HCT116 (cell line): ENCODE results near the gene CALML6. TPM values are rescaled to one million over a fixed set of nuclear protein-coding genes. Genes with fewer than 3 reads are reported as not detected.

Experiments
- ATAC-seq: fragments of 200-7000 bp; cut with Tn5 transposase; 2 replicates; pipeline ENCODE4 v1.9.1; 2020; ENCODE audit warnings: mild to moderate bottlenecking, moderate library complexity
- BruUV-seq: library from RNA; stranded (reverse); fragments of 400-500 nt; replicated peaks from 2 replicates; lab custom pipeline; 2021; lab: Mats Ljungman, UMichigan
- CTCF ChIA-PET: fragments of 300-600 bp; sonication (Branson Sonifier 250); formaldehyde crosslinking; loops from one replicate; lab custom pipeline; 2021; ENCODE audit warnings: antibody characterized with exemption; lab: Charles Lee
- POLR2A ChIA-PET: fragments of 300-600, 350-600 bp; sonication (Branson Sonifier 250); formaldehyde crosslinking; loops from one replicate; lab custom pipeline; 2021; ENCODE audit warnings: antibody characterized with exemption; lab: Charles Lee
- RAD21 ChIA-PET, 2 experiments: fragments of 300-600 bp; sonication (Branson Sonifier 250); formaldehyde crosslinking; loops; one replicate each; lab custom pipeline; 2023; ENCODE audit warnings: low total read pairs in 2 of 2; ENCODE audit not compliant: uncharacterized antibody in 2 of 2, unreplicated experiment in 2 of 2, low non-redundant PET in 1 of 2; lab: Charles Lee
- DNase-seq: peaks from one replicate; pipeline ENCODE4 v3.0.0-alpha.2; 2010; ENCODE audit warnings: low read depth, low spot score
- H2AFZ ChIP-seq: fragments of 200-600 bp; shearing (Covaris generic), sonication (generic); 2 replicates; pipeline ENCODE4 v1.6.1; 2017; ENCODE audit warnings: low read depth, mixed run types, mixed read lengths, antibody characterized with exemption, low read length; ENCODE audit not compliant: poor library complexity, severe bottlenecking
- H3K27ac ChIP-seq: 2 replicates; pipeline ENCODE4 v1.5.1; 2012; ENCODE audit warnings: low read depth, low read length
- H3K27me3 ChIP-seq: fragments of 200-600 bp; sonication (generic); 2 replicates; pipeline ENCODE4 v1.6.1; 2016; ENCODE audit warnings: mixed run types, low read length, mixed read lengths; ENCODE audit not compliant: insufficient read depth
- H3K36me3 ChIP-seq, 2 experiments: fragments of 200-500 bp in 1 of 2; fragments of 200-600 bp in 1 of 2; sonication (Bioruptor generic) in 1 of 2; sonication (generic) in 1 of 2; 2 replicates each; pipeline versions ENCODE4 v1.5.1 to v1.6.1; 2014 to 2016; ENCODE audit warnings: low read length in 2 of 2, inconsistent platforms in 1 of 2, mixed read lengths in 1 of 2, mixed run types in 1 of 2; ENCODE audit not compliant: insufficient read depth in 2 of 2, control insufficient read depth in 1 of 2
- H3K4me1 ChIP-seq, 2 experiments: fragments of 200-600 bp in 1 of 2; sonication (generic) in 1 of 2; 2 replicates each; pipeline versions ENCODE4 v1.5.1 to v1.6.1; 2012 to 2017; ENCODE audit warnings: low read length in 2 of 2, inconsistent platforms in 1 of 2, mild to moderate bottlenecking in 1 of 2, mixed read lengths in 1 of 2, mixed run types in 1 of 2, moderate library complexity in 1 of 2; ENCODE audit not compliant: insufficient read depth in 2 of 2, control insufficient read depth in 1 of 2
- H3K4me2 ChIP-seq: fragments of 200-600 bp; sonication (generic); 2 replicates; pipeline ENCODE4 v1.6.1; 2017; ENCODE audit warnings: mixed run types, low read length, mixed read lengths
- H3K4me3 ChIP-seq, 2 experiments: fragments of 200-600 bp in 1 of 2; sonication (generic) in 1 of 2; replicated peaks in 1 of 2; 2 replicates each; pipeline ENCODE4 v1.5.1; 2011 to 2016; ENCODE audit warnings: low read length in 2 of 2, control low read depth in 1 of 2, low read depth in 1 of 2, mild to moderate bottlenecking in 1 of 2, mixed read lengths in 1 of 2, mixed run types in 1 of 2
- H3K79me2 ChIP-seq: fragments of 200-600 bp; sonication (generic); 2 replicates; pipeline ENCODE4 v1.6.1; 2017; ENCODE audit warnings: mild to moderate bottlenecking, mixed run types, low read length, moderate library complexity, mixed read lengths; ENCODE audit not compliant: insufficient read depth
- H3K9ac ChIP-seq: fragments of 200-600 bp; sonication (generic); 2 replicates; pipeline ENCODE4 v1.6.1; 2016; ENCODE audit warnings: low read length, mixed read lengths
- H3K9me2 ChIP-seq: fragments of 200-600 bp; sonication (generic), shearing (Covaris generic); 2 replicates; pipeline ENCODE4 v1.6.1; 2017; ENCODE audit warnings: mixed run types, mild to moderate bottlenecking, moderate library complexity; ENCODE audit not compliant: insufficient read depth
- H3K9me3 ChIP-seq, 2 experiments: fragments of 200-500 bp in 1 of 2; fragments of 200-600 bp in 1 of 2; sonication (Bioruptor generic) in 1 of 2; sonication (generic) in 1 of 2; 2 replicates each; pipeline ENCODE4 v1.6.1; 2014 to 2017; ENCODE audit warnings: low read length in 2 of 2, mixed read lengths in 2 of 2, inconsistent platforms in 1 of 2, low read depth in 1 of 2, mild to moderate bottlenecking in 1 of 2, mixed run types in 1 of 2, moderate library complexity in 1 of 2; ENCODE audit not compliant: control insufficient read depth in 1 of 2, insufficient read depth in 1 of 2
- H4K20me1 ChIP-seq: fragments of 200-600 bp; sonication (generic), shearing (Covaris generic); 2 replicates; pipeline ENCODE4 v1.6.1; 2017; ENCODE audit warnings: mixed run types, mild to moderate bottlenecking, moderate library complexity; ENCODE audit not compliant: insufficient read depth
- ATF3 ChIP-seq: IDR thresholded peaks from 2 replicates; pipeline ENCODE4 v1.6.1; 2012
- CBX3 ChIP-seq: IDR thresholded peaks from 2 replicates; pipeline ENCODE4 v1.6.1; 2012; ENCODE audit warnings: low read depth
- EGR1 ChIP-seq: IDR thresholded peaks from 2 replicates; pipeline ENCODE4 v1.6.1; 2012; ENCODE audit warnings: low read depth
- MAX ChIP-seq: IDR thresholded peaks from 2 replicates; pipeline ENCODE4 v1.6.1; 2012
- POLR2AphosphoS5 ChIP-seq: IDR thresholded peaks from 2 replicates; pipeline ENCODE4 v1.6.1; 2011; ENCODE audit warnings: mild to moderate bottlenecking, low read depth, low read length, moderate library complexity
- REST ChIP-seq: IDR thresholded peaks from 2 replicates; pipeline ENCODE4 v1.6.1; 2012; ENCODE audit warnings: low read depth
- SIN3A ChIP-seq: IDR thresholded peaks from 2 replicates; pipeline ENCODE4 v1.6.1; 2012; ENCODE audit warnings: low read depth
- YY1 ChIP-seq: IDR thresholded peaks from 2 replicates; pipeline ENCODE4 v1.6.1; 2011; ENCODE audit warnings: low read length, low read depth, moderate library complexity, mild to moderate bottlenecking; ENCODE audit not compliant: insufficient replicate concordance; ENCODE audit errors: extremely low read depth
- ZNF274 ChIP-seq: fragments of 200-500 bp; sonication (Bioruptor generic); IDR thresholded peaks from 2 replicates; pipeline ENCODE4 v1.6.1; 2014; ENCODE audit warnings: mild to moderate bottlenecking, low read depth, low read length, inconsistent platforms
- intact Hi-C: fragments of 100-400 bp; cut with micrococcal nuclease; formaldehyde crosslinking; loops from 2 replicates; pipeline ENCODE4 v1.10.0; 2022
- total RNA-seq: library from RNA; stranded (reverse); gene quantifications from one replicate; pipeline ENCODE4 v1.2.1, GENCODE V29; 2021; ENCODE audit not compliant: unreplicated experiment

The CALML6 gene
- total RNA-seq, 1 experiment from 2014 or later: 2.3 TPM

- ChIA-PET POLR2A (interaction anchor here (1.0 kb wide), 1 partner anchor 86 kb away, joined by 4 read pairs; no protein-coding TSS in a partner anchor), CTCF (interaction anchor here (0.9 to 6.7 kb wide), 7 partner anchors 8 to 179 kb away, joined by 3 to 70 read pairs (median 4); no protein-coding TSS in a partner anchor), RAD21 (interaction anchor here (1.0 to 1.6 kb wide), 3 partner anchors 84 to 86 kb away, joined by 3 to 11 read pairs (median 8); no protein-coding TSS in a partner anchor)
- peak overlapping the region; percentile 21; the same call in 1 of the 2 replicates for H3K27ac ChIP-seq
- H3K79me2 ChIP-seq: no peaks in the 10 kb centered on the region
- BruUV-seq: no TSS peak
- H4K20me1 ChIP-seq: no peaks in the 10 kb centered on the region
- ATAC-seq: no peak
- no peaks in the 10 kb centered on the region for H3K9me2 ChIP-seq
- no peak for DNase-seq
- H3K36me3 ChIP-seq: no peaks in the 10 kb centered on the region
- H3K9me3 ChIP-seq: no peaks in the 10 kb centered on the region
- H3K4me3 ChIP-seq: peak overlapping the region in 1 of 2 experiments; percentile 54; a peak in 2 of 4 replicates
- peaks cover 5 to 22% of the 10 kb centered on the region in 2 experiments; a peak in 3 of 4 replicates for H3K4me1 ChIP-seq
- TF ChIP-seq MAX (no peak), POLR2AphosphoS5 (no peak), EGR1 (no peak), ATF3 (no peak), SIN3A (no peak), ZNF274 (no peak)
- intact Hi-C loops: loop anchor here (1.0 kb wide), 2 partner anchors 86 to 214 kb away; no protein-coding TSS in a partner anchor
- H3K4me2 ChIP-seq: peak overlapping the region; percentile 91
- peak overlapping the region; percentile 29; the same call in 1 of the 2 replicates for H3K9ac ChIP-seq
- peak overlapping the region; percentile 84 for H2AFZ ChIP-seq
- no peaks in the 10 kb centered on the region for H3K27me3 ChIP-seq
Measured at GRCh38 chr1:1960480-1961196, 45.6 kb downstream of the CALML6 start.

GRCh38 chr1:1962752-1963151 lies 47.7 kb downstream of the CALML6 start:
- no peak overlapping the region for H3K9ac ChIP-seq
- no peak overlapping the region for H2AFZ ChIP-seq
- intact Hi-C loops: no loop called here
- H3K4me3 ChIP-seq: no peak overlapping the region
- peaks cover 5 to 31% of the 10 kb centered on the region in 2 experiments; a peak in 3 of 4 replicates for H3K4me1 ChIP-seq
- no peak overlapping the region for H3K27ac ChIP-seq
- RAD21 ChIA-PET: no interaction called here
- DNase-seq (no peak), ATAC-seq (no peak)
- no peak overlapping the region for H3K4me2 ChIP-seq
- no peaks in the 10 kb centered on the region for H4K20me1 ChIP-seq
- CTCF ChIA-PET: interaction anchor here (6.7 kb wide), 1 partner anchor 83 kb away, joined by 70 read pairs; no protein-coding TSS in a partner anchor
- no peaks in the 10 kb centered on the region for H3K9me3 ChIP-seq
- TF ChIP-seq YY1 (no peak), REST (no peak), CBX3 (no peak)
- H3K79me2 ChIP-seq: no peaks in the 10 kb centered on the region
- H3K27me3 ChIP-seq: no peaks in the 10 kb centered on the region
- H3K9me2 ChIP-seq: no peaks in the 10 kb centered on the region
- POLR2A ChIA-PET: no interaction called here
- H3K36me3 ChIP-seq: no peaks in the 10 kb centered on the region
- BruUV-seq: no TSS peak
